Esophagus squamous epithelium (tissue), 4 donors: ENCODE measurements around the gene CSMD2.

ENCODE experiments used
- POLR2A ChIP-seq, 4 donors: fragments of 450-650 bp; IDR thresholded peaks; one replicate each; pipeline ENCODE4 v1.6.1; 2017; ENCODE audit warnings: antibody characterized with exemption in 4 of 4, mild to moderate bottlenecking in 4 of 4, moderate library complexity in 3 of 4
- TF ChIP-seq, protein P1 (sequence below), 6 experiments: fragments of 450-650 bp in 4 of 6; fragments of 200-600 bp in 2 of 6; sonication (generic) in 2 of 6; IDR thresholded peaks; one replicate each; pipeline ENCODE4 v1.5.1; 2016 to 2019; ENCODE audit warnings: antibody characterized with exemption in 6 of 6, mild to moderate bottlenecking in 4 of 6, moderate library complexity in 4 of 6

DNA sequence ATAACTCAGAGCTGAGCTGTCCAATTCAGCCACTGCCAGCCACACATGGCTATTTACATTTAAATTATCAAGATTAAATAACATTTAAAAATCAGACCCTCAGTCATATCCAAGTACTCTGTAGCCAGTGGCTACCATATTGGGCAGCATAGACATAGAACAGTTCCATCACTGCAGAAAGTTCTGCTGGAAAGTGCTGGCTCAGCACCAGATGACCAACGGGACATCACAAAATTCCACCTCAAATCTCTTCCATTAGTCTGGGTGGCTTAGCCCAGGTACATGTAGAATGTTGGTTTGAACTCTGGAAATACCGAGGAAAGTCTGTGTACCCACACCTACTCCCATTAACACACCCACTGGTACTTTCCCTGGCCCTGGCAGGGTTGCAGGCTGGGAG is 563.3 kb downstream of the CSMD2 start:
- TF ChIP-seq, protein P1, sequence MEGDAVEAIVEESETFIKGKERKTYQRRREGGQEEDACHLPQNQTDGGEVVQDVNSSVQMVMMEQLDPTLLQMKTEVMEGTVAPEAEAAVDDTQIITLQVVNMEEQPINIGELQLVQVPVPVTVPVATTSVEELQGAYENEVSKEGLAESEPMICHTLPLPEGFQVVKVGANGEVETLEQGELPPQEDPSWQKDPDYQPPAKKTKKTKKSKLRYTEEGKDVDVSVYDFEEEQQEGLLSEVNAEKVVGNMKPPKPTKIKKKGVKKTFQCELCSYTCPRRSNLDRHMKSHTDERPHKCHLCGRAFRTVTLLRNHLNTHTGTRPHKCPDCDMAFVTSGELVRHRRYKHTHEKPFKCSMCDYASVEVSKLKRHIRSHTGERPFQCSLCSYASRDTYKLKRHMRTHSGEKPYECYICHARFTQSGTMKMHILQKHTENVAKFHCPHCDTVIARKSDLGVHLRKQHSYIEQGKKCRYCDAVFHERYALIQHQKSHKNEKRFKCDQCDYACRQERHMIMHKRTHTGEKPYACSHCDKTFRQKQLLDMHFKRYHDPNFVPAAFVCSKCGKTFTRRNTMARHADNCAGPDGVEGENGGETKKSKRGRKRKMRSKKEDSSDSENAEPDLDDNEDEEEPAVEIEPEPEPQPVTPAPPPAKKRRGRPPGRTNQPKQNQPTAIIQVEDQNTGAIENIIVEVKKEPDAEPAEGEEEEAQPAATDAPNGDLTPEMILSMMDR (IDR thresholded peaks at IDR 0.05), result no peak
- TF ChIP-seq POLR2A (IDR thresholded peaks at IDR 0.05), result no peak
